BLaER1 treated with 17β-estradiol and CSF1 and Interleukin-3, amounts not matched to agents 10 nM and 100 nM (cell line): Measurements from ENCODE around the gene HM13.
"Not testable (repeated sequence)": the region's sequence is repeated elsewhere in the genome, so short reads cannot be mapped to it uniquely, and the experiment has no call there.

Source experiments
- H3K27ac ChIP-seq, 11 experiments: shearing (Covaris generic); formaldehyde crosslinking; 2 replicates each; pipeline ENCODE4 v1.8.1; 2022
- H3K27me3 ChIP-seq, 11 experiments: shearing (Covaris generic); formaldehyde crosslinking; 2 replicates each; pipeline ENCODE4 v1.8.1; 2022
- H3K36me3 ChIP-seq, 11 experiments: shearing (Covaris generic); formaldehyde crosslinking; 2 replicates each; pipeline ENCODE4 v1.8.1; 2022
- H3K4me1 ChIP-seq, 10 experiments: shearing (Covaris generic); formaldehyde crosslinking; 2 replicates each; pipeline ENCODE4 v1.8.1; 2022
- H3K4me2 ChIP-seq, 11 experiments: shearing (Covaris generic); formaldehyde crosslinking; 2 replicates each; pipeline ENCODE4 v1.8.1; 2022
- H3K4me3 ChIP-seq, 10 experiments: shearing (Covaris generic); formaldehyde crosslinking; 2 replicates each; pipeline ENCODE4 v1.8.1; 2022
- H3K9ac ChIP-seq, 11 experiments: shearing (Covaris generic); formaldehyde crosslinking; 2 replicates each; pipeline ENCODE4 v1.8.1; 2022
- H3K9me3 ChIP-seq, 11 experiments: shearing (Covaris generic); formaldehyde crosslinking; replicated peaks in 1 of 11; 2 replicates each; pipeline ENCODE4 v1.8.1; 2022
- H4K20me1 ChIP-seq, 11 experiments: shearing (Covaris generic); formaldehyde crosslinking; 2 replicates each; pipeline ENCODE4 v1.8.1; 2022
- Cebpa-rat ChIP-seq, 11 experiments: shearing (Covaris generic); IDR thresholded peaks; 2 replicates each; pipeline ENCODE4 v1.8.1; 2022

Gene HM13

GRCh38 chr20:31576751-31577150 lies 62.5 kb downstream of the HM13 start:
- H3K4me3 ChIP-seq, result no peak overlapping the region
- H3K27ac ChIP-seq, result no peak overlapping the region
- peaks cover 16 to 45% (median 21%) of the 10 kb centered on the region in 10 experiments for H3K4me1 ChIP-seq
- H3K36me3 ChIP-seq, result no peaks in the 10 kb centered on the region
- H3K9me3 ChIP-seq, result peaks cover 0 to 12% (median 0%) of the 10 kb centered on the region in 11 experiments; a peak in 7 of 22 replicates
- no peaks in the 10 kb centered on the region for H4K20me1 ChIP-seq
- no peaks in the 10 kb centered on the region for H3K27me3 ChIP-seq
- TF ChIP-seq Cebpa-rat (IDR thresholded peaks at IDR 0.05), result no peak
- H3K4me2 ChIP-seq, result no peak overlapping the region
- H3K9ac ChIP-seq, result no peak overlapping the region

- Histone ChIP-seq H3K4me2 (no peak overlapping the region), H3K4me3 (no peak overlapping the region), H4K20me1 (no peaks in the 10 kb centered on the region), H3K4me1 (peaks cover 13 to 40% (median 17%) of the 10 kb centered on the region in 10 experiments), H3K27ac (no peak overlapping the region), H3K27me3 (no peaks in the 10 kb centered on the region), H3K9ac (no peak overlapping the region), H3K36me3 (no peaks in the 10 kb centered on the region), H3K9me3 (peaks cover 0 to 12% (median 0%) of the 10 kb centered on the region in 11 experiments; a peak in 7 of 22 replicates)
- TF ChIP-seq Cebpa-rat (IDR thresholded peaks at IDR 0.05), result no peak
Observed at GRCh38 chr20:31577194-31577593, 63.0 kb downstream of the HM13 start.

- no peak overlapping the region for H3K4me3 ChIP-seq
- peaks cover 2 to 31% (median 8%) of the 10 kb centered on the region in 10 experiments; a peak in 19 of 20 replicates for H3K4me1 ChIP-seq
- H3K4me2 ChIP-seq, result no peak overlapping the region
- H3K9me3 ChIP-seq, result peaks cover 0 to 12% (median 0%) of the 10 kb centered on the region in 11 experiments; a peak in 7 of 22 replicates
- TF ChIP-seq Cebpa-rat (IDR thresholded peaks at IDR 0.05), result no peak
- no peak overlapping the region for H3K27ac ChIP-seq
- H4K20me1 ChIP-seq, result no peaks in the 10 kb centered on the region
- H3K36me3 ChIP-seq, result no peaks in the 10 kb centered on the region
- no peaks in the 10 kb centered on the region for H3K27me3 ChIP-seq
- H3K9ac ChIP-seq, result no peak overlapping the region
Observed at GRCh38 chr20:31578448-31579138, 64.4 kb downstream of the HM13 start.

- no peaks in the 10 kb centered on the region for H3K36me3 ChIP-seq
- H4K20me1 ChIP-seq, result no peaks in the 10 kb centered on the region
- peaks cover 0 to 25% (median 1%) of the 10 kb centered on the region in 10 experiments; a peak in 10 of 20 replicates for H3K4me1 ChIP-seq
- H3K27me3 ChIP-seq, result no peaks in the 10 kb centered on the region
- H3K9me3 ChIP-seq, result peaks cover 0 to 12% (median 0%) of the 10 kb centered on the region in 11 experiments; a peak in 7 of 22 replicates
- no peak overlapping the region for H3K27ac ChIP-seq
- H3K4me2 ChIP-seq, result no peak overlapping the region
- H3K4me3 ChIP-seq, result no peak overlapping the region
- H3K9ac ChIP-seq, result no peak overlapping the region
- TF ChIP-seq Cebpa-rat (IDR thresholded peaks at IDR 0.05), result no peak
Observed at GRCh38 chr20:31579245-31579644, 65.0 kb downstream of the HM13 start.

GRCh38 chr20:31579941-31580651 lies 65.9 kb downstream of the HM13 start:
- H3K9me3 ChIP-seq, result peaks cover 0 to 12% (median 0%) of the 10 kb centered on the region in 11 experiments; a peak in 7 of 22 replicates
- not testable (repeated sequence) for H3K36me3 ChIP-seq, H4K20me1 ChIP-seq, H3K4me3 ChIP-seq, H3K27ac ChIP-seq, H3K9ac ChIP-seq, H3K27me3 ChIP-seq
- peak in 6 of 11 experiments; percentile 10 to 77 (median 34); a peak in 4 of 22 replicates for TF ChIP-seq Cebpa-rat (IDR thresholded peaks at IDR 0.05)
- H3K4me2 ChIP-seq, result peak overlapping the region in 1 of 11 experiments; percentile 15; a peak in 2 of 22 replicates
- peaks cover 0 to 16% (median 0%) of the 10 kb centered on the region in 10 experiments; a peak in 4 of 20 replicates for H3K4me1 ChIP-seq

- TF ChIP-seq Cebpa-rat (IDR thresholded peaks at IDR 0.05), result no peak
- H3K4me1 ChIP-seq, result peaks cover 0 to 15% (median 0%) of the 10 kb centered on the region in 10 experiments; a peak in 4 of 20 replicates
- H4K20me1 ChIP-seq, result no peaks in the 10 kb centered on the region
- no peak overlapping the region for H3K27ac ChIP-seq
- H3K36me3 ChIP-seq, result no peaks in the 10 kb centered on the region
- no peak overlapping the region for H3K9ac ChIP-seq
- H3K4me3 ChIP-seq, result no peak overlapping the region
- H3K4me2 ChIP-seq, result peak overlapping the region in 2 of 11 experiments; percentile 14 to 15; a peak in 1 of 22 replicates
- H3K9me3 ChIP-seq, result peaks cover 0 to 12% (median 0%) of the 10 kb centered on the region in 11 experiments; a peak in 7 of 22 replicates
- H3K27me3 ChIP-seq, result peaks cover 0 to 7% (median 0%) of the 10 kb centered on the region in 11 experiments; a peak in 5 of 22 replicates
Observed at GRCh38 chr20:31580706-31581105, 66.5 kb downstream of the HM13 start.

- no peak overlapping the region for H3K27ac ChIP-seq
Observed at GRCh38 chr20:31581391-31581790, 67.1 kb downstream of the HM13 start.

GRCh38 chr20:31587545-31588389 lies 73.5 kb downstream of the HM13 start:
- H3K9me3 ChIP-seq, result no peaks in the 10 kb centered on the region
- H3K9ac ChIP-seq, result peak overlapping the region in 10 of 11 experiments; percentile 42 to 69 (median 56); a peak in 20 of 22 replicates
- peaks cover 27 to 47% (median 38%) of the 10 kb centered on the region in 11 experiments for H3K27me3 ChIP-seq
- no peaks in the 10 kb centered on the region for H3K36me3 ChIP-seq
- H3K4me3 ChIP-seq, result peak overlapping the region; percentile 44 to 72 (median 56)
- peaks cover 0 to 19% (median 0%) of the 10 kb centered on the region in 11 experiments; a peak in 8 of 22 replicates for H4K20me1 ChIP-seq
- peak overlapping the region in 2 of 11 experiments; percentile 11 to 20; a peak in 4 of 22 replicates for H3K27ac ChIP-seq
- no peak for TF ChIP-seq Cebpa-rat (IDR thresholded peaks at IDR 0.05)
- peak overlapping the region; percentile 82 to 100 (median 98) for H3K4me2 ChIP-seq
- peaks cover 14 to 45% (median 28%) of the 10 kb centered on the region in 10 experiments for H3K4me1 ChIP-seq

More at GRCh38 chr20:31581391-31581790, 67.1 kb downstream of the HM13 start:
- Histone ChIP-seq H3K36me3 (no peaks in the 10 kb centered on the region), H3K27me3 (peaks cover 2 to 14% (median 5%) of the 10 kb centered on the region in 11 experiments; a peak in 21 of 22 replicates), H3K9me3 (peaks cover 0 to 12% (median 0%) of the 10 kb centered on the region in 11 experiments; a peak in 7 of 22 replicates), H3K4me1 (peaks cover 0 to 15% (median 0%) of the 10 kb centered on the region in 10 experiments; a peak in 4 of 20 replicates), H3K4me2 (no peak overlapping the region), H3K9ac (no peak overlapping the region), H3K4me3 (no peak overlapping the region), H4K20me1 (no peaks in the 10 kb centered on the region)
- no peak for TF ChIP-seq Cebpa-rat (IDR thresholded peaks at IDR 0.05)
